Peyer's patch (tissue), 4 donors: ENCODE measurements around the gene ALOX15B. TPM values are rescaled to one million over a fixed set of nuclear protein-coding genes. Genes with fewer than 3 reads are reported as not detected.

ENCODE experiments used
- DNase-seq, 3 donors: peaks; one replicate each; pipeline ENCODE4 v3.0.0-alpha.2; 2017 to 2019
- H3K27ac ChIP-seq, 4 donors: fragments of 200-600 bp; sonication (generic); one replicate each; pipeline ENCODE4 v1.5.1; 2016 to 2019
- H3K27me3 ChIP-seq, 2 donors: fragments of 200-600 bp; sonication (generic); one replicate each; pipeline ENCODE4 v1.5.1; 2019
- H3K36me3 ChIP-seq, 3 donors: fragments of 200-600 bp; sonication (generic); one replicate each; pipeline ENCODE4 v1.5.1; 2016 to 2019
- H3K4me1 ChIP-seq, 4 donors: fragments of 200-600 bp; sonication (generic); one replicate each; pipeline ENCODE4 v1.5.1; 2016 to 2019
- H3K4me3 ChIP-seq, 4 donors: fragments of 200-600 bp; sonication (generic); 1 replicate in 3 of 4; 2 replicates in 1 of 4; pipeline ENCODE4 v1.5.1; 2016 to 2019; ENCODE audit warnings: mild to moderate bottlenecking in 1 of 4
- H3K9me3 ChIP-seq, 4 donors: fragments of 200-600 bp; sonication (generic); one replicate each; pipeline ENCODE4 v1.5.1; 2016 to 2019; ENCODE audit warnings: mild to moderate bottlenecking in 1 of 4
- CTCF ChIP-seq, 6 experiments: fragments of 450-650 bp in 4 of 6; fragments of 200-600 bp in 2 of 6; sonication (generic) in 1 of 6; IDR thresholded peaks; one replicate each; pipeline ENCODE4 v1.5.1; 2017 to 2019; ENCODE audit warnings: antibody characterized with exemption in 6 of 6, mild to moderate bottlenecking in 3 of 6, moderate library complexity in 1 of 6
- POLR2A ChIP-seq, 2 donors: fragments of 450-650 bp; IDR thresholded peaks; one replicate each; pipeline ENCODE4 v1.5.1; 2017; ENCODE audit warnings: antibody characterized with exemption in 2 of 2, mild to moderate bottlenecking in 2 of 2, moderate library complexity in 2 of 2
- total RNA-seq, 4 donors: library from RNA; depleted of rRNA; stranded (reverse); fragments of >200 nt; gene quantifications; one replicate each; pipeline ENCODE4 v1.1.0, GENCODE V29; 2016

The ALOX15B gene
- total RNA-seq, 4 donors from 2014 or later: 0.70 to 4.1 (median 2.1) TPM

DNA sequence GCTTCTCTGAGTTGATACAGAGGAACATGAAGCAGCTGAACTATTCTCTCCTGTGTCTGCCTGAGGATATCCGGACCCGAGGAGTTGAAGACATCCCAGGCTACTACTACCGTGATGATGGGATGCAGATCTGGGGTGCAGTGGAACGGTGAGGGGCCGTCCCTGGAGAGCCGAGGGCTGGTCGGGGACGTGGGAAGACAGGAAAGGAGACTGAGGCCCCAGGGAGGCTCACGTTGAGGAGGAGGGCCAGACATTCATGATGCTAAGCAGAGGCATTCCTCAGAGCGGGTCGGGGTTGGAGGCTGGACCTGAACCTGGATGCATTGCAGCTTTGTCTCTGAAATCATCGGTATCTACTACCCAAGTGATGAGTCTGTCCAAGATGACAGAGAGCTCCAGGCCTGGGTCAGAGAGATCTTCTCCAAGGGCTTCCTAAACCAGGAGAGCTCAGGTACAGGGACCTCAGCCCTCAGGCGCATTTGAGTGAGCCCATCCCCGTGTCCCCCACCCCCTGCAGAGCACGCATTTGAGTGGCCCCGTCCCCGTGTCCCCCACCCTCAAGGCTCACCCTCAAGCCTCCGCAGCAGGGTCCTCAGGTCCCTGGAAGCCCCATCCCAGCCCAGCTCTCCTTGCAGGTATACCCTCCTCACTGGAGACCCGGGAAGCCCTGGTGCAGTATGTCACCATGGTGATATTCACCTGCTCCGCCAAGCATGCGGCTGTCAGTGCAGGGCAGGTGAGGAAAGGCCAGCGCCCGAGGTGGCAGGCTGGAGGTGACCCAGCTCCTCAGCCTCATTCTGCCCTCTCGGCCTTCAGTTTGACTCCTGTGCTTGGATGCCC lies 8.3 kb downstream of the ALOX15B start:
- no peak for TF ChIP-seq CTCF (IDR thresholded peaks at IDR 0.05)
- no peak for TF ChIP-seq POLR2A (IDR thresholded peaks at IDR 0.05)
- no peaks in the 10 kb centered on the region for H3K27me3 ChIP-seq
- DNase-seq: no peak
- no peaks in the 10 kb centered on the region for H3K4me1 ChIP-seq
- no peaks in the 10 kb centered on the region for H3K36me3 ChIP-seq
- H3K27ac ChIP-seq: no peak overlapping the region
- no peaks in the 10 kb centered on the region for H3K9me3 ChIP-seq
- H3K4me3 ChIP-seq: no peak overlapping the region

DNA sequence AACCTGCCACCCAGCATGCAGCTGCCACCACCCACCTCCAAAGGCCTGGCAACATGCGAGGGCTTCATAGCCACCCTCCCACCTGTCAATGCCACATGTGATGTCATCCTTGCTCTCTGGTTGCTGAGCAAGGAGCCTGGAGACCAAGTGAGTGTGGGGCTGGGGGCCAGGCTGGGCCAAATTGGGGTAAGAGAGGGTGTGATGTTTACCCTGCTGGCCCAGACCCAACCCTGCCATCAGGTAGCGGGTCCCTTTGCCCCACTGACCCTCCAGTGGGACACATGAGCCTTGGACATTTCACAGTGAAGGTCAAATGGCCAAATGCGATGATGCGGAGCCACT lies 8.9 kb downstream of the ALOX15B start:
- Histone ChIP-seq H3K27me3 (no peaks in the 10 kb centered on the region), H3K27ac (no peak overlapping the region), H3K4me1 (no peaks in the 10 kb centered on the region), H3K36me3 (no peaks in the 10 kb centered on the region), H3K9me3 (no peaks in the 10 kb centered on the region), H3K4me3 (no peak overlapping the region)
- DNase-seq: no peak
- TF ChIP-seq POLR2A (IDR thresholded peaks at IDR 0.05): no peak
- TF ChIP-seq CTCF (IDR thresholded peaks at IDR 0.05): no peak

- no peaks in the 10 kb centered on the region for H3K9me3 ChIP-seq
- H3K27ac ChIP-seq: no peak overlapping the region
- no peak for DNase-seq
- H3K4me1 ChIP-seq: no peaks in the 10 kb centered on the region
- no peaks in the 10 kb centered on the region for H3K36me3 ChIP-seq
- no peak for TF ChIP-seq POLR2A (IDR thresholded peaks at IDR 0.05)
- no peak for TF ChIP-seq CTCF (IDR thresholded peaks at IDR 0.05)
- no peaks in the 10 kb centered on the region for H3K27me3 ChIP-seq
- H3K4me3 ChIP-seq: no peak overlapping the region
Observed at GRCh38 chr17:8048236-8048635, 9.4 kb downstream of the ALOX15B start.

DNA sequence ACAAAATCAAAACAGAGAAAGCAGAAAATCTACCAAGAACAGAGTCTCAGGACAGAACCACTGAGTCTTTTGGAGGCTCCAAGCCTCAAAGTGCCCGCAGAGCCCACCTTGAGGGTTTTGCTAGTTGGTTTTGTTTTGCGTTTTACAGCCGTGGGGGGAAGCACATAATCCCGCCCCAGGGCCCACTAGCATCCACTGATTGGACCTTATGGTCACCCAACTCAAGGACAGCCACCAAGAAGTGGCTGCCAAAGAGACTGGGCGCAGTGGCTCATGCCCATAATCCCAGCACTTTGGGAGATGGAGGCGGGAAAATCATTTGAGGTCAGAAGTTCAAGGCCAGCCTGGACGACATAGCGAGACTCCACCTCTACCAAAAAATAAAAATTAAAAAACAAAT lies 9.9 kb downstream of the ALOX15B start:
- DNase-seq: no peak
- Histone ChIP-seq H3K27me3 (no peaks in the 10 kb centered on the region), H3K36me3 (no peaks in the 10 kb centered on the region), H3K9me3 (no peaks in the 10 kb centered on the region), H3K4me3 (no peak overlapping the region), H3K4me1 (no peaks in the 10 kb centered on the region), H3K27ac (no peak overlapping the region)
- no peak for TF ChIP-seq CTCF (IDR thresholded peaks at IDR 0.05)
- TF ChIP-seq POLR2A (IDR thresholded peaks at IDR 0.05): no peak

GRCh38 chr17:8051831-8052230 lies 13.0 kb downstream of the ALOX15B start:
- H3K36me3 ChIP-seq: no peaks in the 10 kb centered on the region
- H3K27me3 ChIP-seq: no peaks in the 10 kb centered on the region
- peaks cover 0 to 8% (median 2%) of the 10 kb centered on the region in 4 donors for H3K4me1 ChIP-seq
- H3K27ac ChIP-seq: no peak overlapping the region
- DNase-seq: no peak
- H3K9me3 ChIP-seq: no peaks in the 10 kb centered on the region
- TF ChIP-seq CTCF (IDR thresholded peaks at IDR 0.05) (no peak), POLR2A (IDR thresholded peaks at IDR 0.05) (no peak)
- no peak overlapping the region for H3K4me3 ChIP-seq
